Activated CD8-positive, alpha-beta memory T cell treated with anti-CD3 and anti-CD28 coated beads for 4 hours (primary cell): ENCODE results near the gene AANAT.
"Not testable (repeated sequence)": the region's sequence is repeated elsewhere in the genome, so short reads cannot be mapped to it uniquely, and the experiment has no call there.

Source experiments
- DNase-seq, 2 donors: peaks; one replicate each; pipeline ENCODE4 v3.0.0-alpha.2; 2020; ENCODE audit warnings: low read depth in 2 of 2

The AANAT gene

DNA sequence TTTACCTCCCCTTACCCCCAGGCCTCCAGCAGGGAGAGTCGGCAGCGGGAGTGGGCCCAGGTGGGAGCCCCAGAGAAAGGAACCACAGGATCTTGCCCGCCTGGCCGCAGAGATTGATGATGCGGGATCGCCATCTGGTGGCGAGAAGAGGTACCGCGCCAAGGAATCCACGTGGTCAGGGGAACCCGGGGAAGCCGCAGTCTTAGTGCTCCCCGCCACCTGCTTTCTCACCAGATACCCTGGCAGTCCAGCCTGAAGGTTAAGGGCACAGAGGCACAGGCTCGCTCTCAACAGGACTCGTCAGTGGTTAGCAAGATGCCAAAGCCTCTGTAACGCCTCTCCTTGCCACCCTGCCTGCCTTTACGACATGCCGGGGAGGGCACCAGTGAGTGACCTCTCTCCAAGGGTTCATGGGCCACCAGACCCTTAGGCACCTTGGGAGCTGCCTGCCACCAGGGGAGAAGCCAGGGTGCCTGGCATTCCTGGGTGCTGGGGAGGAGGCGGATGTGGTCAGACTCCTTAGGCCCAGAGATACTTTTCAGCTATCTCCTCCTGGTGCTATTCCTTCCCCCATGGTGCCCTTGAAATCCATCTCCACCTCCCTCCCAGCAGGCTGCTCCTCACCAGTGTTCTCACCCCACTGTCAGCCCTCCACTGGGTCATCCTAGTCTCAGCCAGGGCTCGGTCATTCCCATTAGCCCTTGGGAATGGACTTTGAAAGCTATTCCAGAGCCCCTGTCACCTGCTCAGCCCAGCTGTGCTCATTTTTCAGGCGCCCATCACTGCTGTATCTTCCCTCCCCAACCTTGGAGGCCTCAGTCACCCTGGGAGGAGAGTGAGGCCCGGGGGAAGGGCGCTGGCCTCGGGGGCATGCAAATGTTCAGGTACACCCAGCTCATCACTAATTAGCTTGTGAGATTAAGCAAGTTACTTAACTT lies 39.3 kb downstream of the AANAT start:
- DNase-seq, result peak; percentile 74 to 81

DNA sequence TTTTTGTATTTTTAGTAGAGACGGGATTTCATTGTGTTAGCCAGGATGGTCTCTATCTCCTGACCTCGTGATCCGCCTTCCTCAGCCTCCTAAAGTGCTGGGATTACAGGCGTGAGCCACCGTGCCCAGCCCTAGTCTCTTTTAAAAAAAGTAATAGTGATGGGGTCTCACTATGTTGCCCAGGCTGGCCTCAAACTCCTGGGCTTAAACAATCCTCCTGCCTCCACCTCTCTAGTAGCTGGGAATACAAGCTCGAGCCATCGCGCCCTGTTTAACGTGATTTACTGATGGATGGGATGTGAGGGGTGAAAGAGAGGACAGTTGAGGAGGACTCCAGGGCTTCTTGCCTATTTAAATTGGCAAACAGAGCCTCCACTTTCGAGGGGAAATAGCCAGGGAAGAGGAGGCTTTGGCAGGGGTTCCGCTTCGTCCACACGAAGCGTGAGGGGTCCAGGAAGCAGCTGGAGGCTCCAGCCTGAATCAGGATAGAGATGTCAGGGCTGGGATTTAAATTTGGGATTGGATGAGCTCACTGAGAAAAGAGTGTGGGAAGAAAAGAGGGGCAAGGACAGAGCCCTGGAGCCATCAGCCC lies 41.2 kb downstream of the AANAT start:
- not testable (repeated sequence) for DNase-seq

GRCh38 chr17:76510831-76511244 lies 43.4 kb downstream of the AANAT start:
- DNase-seq, result no peak

GRCh38 chr17:76511668-76512365 lies 44.4 kb downstream of the AANAT start:
- no peak for DNase-seq

DNA sequence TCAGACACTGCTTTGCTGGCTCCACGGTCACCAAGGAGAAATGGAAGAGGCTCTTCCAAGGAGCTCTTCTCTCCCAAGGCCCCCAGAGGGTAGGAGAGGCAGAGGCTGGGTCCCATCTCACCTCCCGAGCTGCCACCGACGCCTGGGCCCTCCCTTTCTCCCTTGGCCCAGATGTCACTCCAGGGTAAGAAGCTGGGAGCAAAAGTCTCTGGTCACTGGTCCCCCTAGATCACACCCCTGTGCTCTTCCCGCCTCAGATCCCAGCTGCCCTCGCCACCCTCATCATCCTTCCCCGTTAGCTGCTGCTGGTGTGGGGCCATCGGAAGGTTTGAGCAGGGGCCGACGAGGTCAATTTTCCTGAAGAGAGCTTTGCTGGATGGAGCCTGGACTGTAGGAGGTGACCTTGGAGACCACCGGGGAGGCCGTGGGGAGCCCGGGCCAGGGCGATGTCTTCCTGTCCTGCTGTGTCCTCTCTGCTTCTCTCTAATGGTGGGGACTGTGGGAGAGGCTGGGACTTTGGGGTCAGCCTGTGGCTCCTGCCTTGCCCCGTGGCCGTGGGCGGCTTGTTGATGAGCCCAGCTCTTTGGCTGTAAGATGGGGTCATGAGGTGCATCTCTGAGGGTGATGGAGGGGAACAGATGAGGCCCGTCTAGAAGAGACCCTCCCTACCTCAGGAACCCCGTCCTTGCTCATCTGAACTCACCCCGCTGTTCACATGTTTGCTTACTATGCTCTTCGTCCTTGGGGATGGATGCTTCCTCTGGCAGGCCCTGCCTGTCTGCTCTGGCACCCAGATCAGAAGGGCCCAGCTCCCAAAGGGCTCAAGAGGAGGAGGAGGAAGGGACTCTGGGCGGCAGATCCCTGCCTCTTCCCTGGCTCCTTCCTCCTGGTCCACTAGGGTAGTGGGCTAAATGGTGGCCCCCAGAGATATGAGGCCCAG lies 45.2 kb downstream of the AANAT start:
- no peak for DNase-seq

DNA sequence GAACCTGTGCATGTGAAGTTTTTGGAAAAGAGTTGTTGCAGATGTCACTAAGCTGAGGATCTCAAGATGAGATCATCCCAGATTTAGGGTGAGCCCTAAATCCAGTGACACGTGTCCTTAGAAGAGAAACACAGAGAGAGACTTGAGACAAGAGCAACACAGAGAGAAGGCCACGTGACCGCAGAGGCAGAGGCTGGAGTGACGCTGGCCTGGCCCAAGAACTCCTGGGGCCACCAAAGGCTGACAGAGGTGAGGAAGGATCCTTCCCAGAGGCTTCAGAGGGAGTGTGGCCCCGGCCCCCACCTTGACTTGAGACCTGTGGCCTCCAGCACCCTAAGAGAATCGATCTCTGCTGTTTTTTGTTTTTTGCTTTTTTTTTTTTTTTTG lies 45.9 kb downstream of the AANAT start:
- no peak for DNase-seq

DNA sequence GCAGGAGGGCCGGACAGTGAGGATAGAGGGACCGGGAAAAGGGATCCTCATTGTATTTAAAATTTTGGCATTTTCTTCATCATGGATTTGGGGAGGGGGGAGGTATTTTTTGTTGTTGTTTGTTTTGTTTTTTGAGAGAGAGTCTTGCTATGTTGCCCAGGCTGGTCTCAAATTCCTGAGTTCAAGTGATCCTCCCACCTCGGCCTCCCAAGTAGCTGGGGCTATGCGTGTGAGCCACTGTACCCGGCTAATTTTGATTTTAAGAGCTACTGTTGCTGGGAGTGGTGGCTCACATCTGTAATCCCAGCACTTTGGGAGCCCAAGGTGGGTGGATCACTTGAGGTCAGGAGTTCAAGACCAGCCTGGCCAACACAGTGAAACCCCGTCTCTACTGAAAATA lies 47.0 kb downstream of the AANAT start:
- not testable (repeated sequence) for DNase-seq

GRCh38 chr17:76515274-76515949 lies 48.0 kb downstream of the AANAT start:
- peak; percentile 64 to 65 for DNase-seq

- no peak for DNase-seq
Observed at GRCh38 chr17:76517638-76518038, 50.2 kb downstream of the AANAT start.

GRCh38 chr17:76519048-76519966 lies 51.9 kb downstream of the AANAT start:
- DNase-seq, result no peak
